HepG2 (cell line): ENCODE results near the gene STRN3. TPM values are rescaled to one million over a fixed set of nuclear protein-coding genes. Genes with fewer than 3 reads are reported as not detected.
A peak's percentile ranks its signal among the peaks of the same experiment; 100 is the strongest.

Experiments
- ARHGAP35 ChIP-seq: sonication (generic); formaldehyde crosslinking; IDR thresholded peaks from 2 replicates; pipeline ENCODE4 v1.9.0; 2022; ENCODE audit warnings: mild to moderate bottlenecking, inconsistent platforms, moderate library complexity, missing genetic modification reagents, borderline replicate concordance
- BCL3 ChIP-seq: sonication (generic); formaldehyde crosslinking; IDR thresholded peaks from 2 replicates; pipeline ENCODE4 v1.5.1; 2020; ENCODE audit warnings: mild to moderate bottlenecking, missing genetic modification reagents, moderate library complexity
- CBX5 ChIP-seq: sonication (generic); formaldehyde crosslinking; IDR thresholded peaks from 2 replicates; pipeline ENCODE4 v1.4.0; 2020; ENCODE audit warnings: missing genetic modification reagents, borderline replicate concordance
- CERS6 ChIP-seq: sonication (generic); formaldehyde crosslinking; IDR thresholded peaks from 2 replicates; pipeline ENCODE4 v1.5.0; 2020; ENCODE audit warnings: missing genetic modification reagents
- DNMT3B ChIP-seq: conservative IDR thresholded peaks from 2 replicates; pipeline ENCODE4 v1.6.1; 2016; ENCODE audit warnings: missing biosample characterization, control low read depth
- HOXA5 ChIP-seq: sonication (generic); formaldehyde crosslinking; IDR thresholded peaks from 2 replicates; pipeline ENCODE4 v1.4.0; 2020; ENCODE audit warnings: missing genetic modification reagents
- MED8 ChIP-seq: sonication (generic); formaldehyde crosslinking; IDR thresholded peaks from 2 replicates; pipeline ENCODE4 v1.8.1; 2023; ENCODE audit warnings: mild to moderate bottlenecking, missing genetic modification reagents; ENCODE audit not compliant: insufficient replicate concordance
- NFKB2 ChIP-seq: sonication (generic); formaldehyde crosslinking; IDR thresholded peaks from 2 replicates; pipeline ENCODE4 v1.4.0; 2020; ENCODE audit warnings: missing genetic modification reagents, borderline replicate concordance
- STAT5B ChIP-seq: sonication (generic); formaldehyde crosslinking; IDR thresholded peaks from 2 replicates; pipeline ENCODE4 v1.4.0; 2020; ENCODE audit warnings: missing genetic modification reagents
- ZFP91 ChIP-seq: sonication (generic); formaldehyde crosslinking; IDR thresholded peaks from 2 replicates; pipeline ENCODE4 v1.9.0; 2022; ENCODE audit warnings: missing genetic modification reagents, mild to moderate bottlenecking, borderline replicate concordance
- ZMYM4 ChIP-seq: sonication (generic); formaldehyde crosslinking; IDR thresholded peaks from 2 replicates; pipeline ENCODE4 v1.8.1; 2023; ENCODE audit warnings: mild to moderate bottlenecking, missing genetic modification reagents
- ZNF12 ChIP-seq: sonication (generic); formaldehyde crosslinking; IDR thresholded peaks from 2 replicates; pipeline ENCODE4 v1.5.0; 2020; ENCODE audit warnings: missing genetic modification reagents
- ZNF138 ChIP-seq: sonication (generic); formaldehyde crosslinking; IDR thresholded peaks from 2 replicates; pipeline ENCODE4 v1.5.0; 2020; ENCODE audit warnings: mild to moderate bottlenecking, low read depth, missing genetic modification reagents
- ZNF563 ChIP-seq: sonication (generic); formaldehyde crosslinking; IDR thresholded peaks from 2 replicates; pipeline ENCODE4 v1.8.0; 2022; ENCODE audit warnings: mild to moderate bottlenecking, moderate library complexity, missing genetic modification reagents
- ZNF646 ChIP-seq: sonication (generic); formaldehyde crosslinking; IDR thresholded peaks from 2 replicates; pipeline ENCODE4 v1.9.0; 2021; ENCODE audit warnings: mild to moderate bottlenecking, missing genetic modification reagents
- ZNF772 ChIP-seq: sonication (generic); formaldehyde crosslinking; IDR thresholded peaks from 2 replicates; pipeline ENCODE4 v1.5.0; 2020; ENCODE audit warnings: mild to moderate bottlenecking, missing genetic modification reagents
- ZNF788 ChIP-seq: sonication (generic); formaldehyde crosslinking; IDR thresholded peaks from 2 replicates; pipeline ENCODE4 v1.5.0; 2020; ENCODE audit warnings: mild to moderate bottlenecking, missing genetic modification reagents, borderline replicate concordance
- polyA plus RNA-seq, 8 experiments: library from polyadenylated mRNA; depleted of rRNA in 3 of 8; stranded (reverse) in 7 of 8; unstranded in 1 of 8; fragments of >200 nt; fragmentation: Illumina TruSeq in 4 of 8; extraction: Trizol in 4 of 8; gene quantifications; 2 replicates each; pipeline versions ENCODE4 v1.2.1 to v1.2.3, GENCODE V29; 2011 to 2016; ENCODE audit warnings: low read depth in 4 of 8, missing spikeins in 1 of 8, mixed read lengths in 1 of 8; ENCODE audit not compliant: insufficient read depth in 1 of 8
- total RNA-seq, 5 experiments: library from RNA; depleted of rRNA; stranded (reverse); fragments of >200 nt; fragmentation: Illumina TruSeq; extraction: Trizol; gene quantifications; 2 replicates each; pipeline ENCODE4 v1.2.3, GENCODE V29; 2016; ENCODE audit warnings: low read depth in 1 of 5

Gene STRN3
- total and polyA plus RNA-seq, 2 of the 13 experiments (the other 11 are each of a cell fraction or from before 2014, with no cell fraction given) = 49.4 to 123 TPM

GRCh38 chr14:31026077-31026449, at the start of gene STRN3 (continued):
- TF ChIP-seq STAT5B (CRISPR knock-in tag) (0 out of 2 replicates have a peak, but pooled peaks have one; percentile 5), DNMT3B (CRISPR knock-in tag) (no peak), ZMYM4 (peak; percentile 45; the same call in 1 of the 2 replicates), CERS6 (CRISPR knock-in tag) (0 out of 2 replicates have a peak, but pooled peaks have one; percentile 20), ZNF12 (CRISPR knock-in tag) (no peak), HOXA5 (CRISPR knock-in tag) (no peak; the same call in 1 of the 2 replicates), BCL3 (CRISPR knock-in tag) (0 out of 2 replicates have a peak, but pooled peaks have one; percentile 63), ZNF788 (CRISPR knock-in tag) (no peak), CBX5 (CRISPR knock-in tag) (no peak), ARHGAP35 (no peak), MED8 (CRISPR knock-in tag) (peak; percentile 86), ZNF646 (CRISPR knock-in tag) (no peak), NFKB2 (CRISPR knock-in tag) (no peak), ZNF563 (CRISPR knock-in tag) (peak; percentile 65; the same call in 1 of the 2 replicates), ZFP91 (peak; percentile 89; the same call in 1 of the 2 replicates), ZNF138 (peak; percentile 81; the same call in 1 of the 2 replicates), ZNF772 (CRISPR knock-in tag) (no peak; the same call in 1 of the 2 replicates)
